ENCODE data around the gene IFNK. TPM values are rescaled to one million over a fixed set of nuclear protein-coding genes. Genes with fewer than 3 reads are reported as not detected.

IFNK gene
- polyA plus RNA-seq, 6 donors from 2014 or later, result not detected

GRCh38 chr9:27518809-27519208 is 5.3 kb upstream of the IFNK start:
- Mint-ChIP-seq H3K27ac (peak overlapping the region in 2 of 6 donors; percentile 39 to 45), H3K36me3 (peaks cover 4 to 8% of the 10 kb centered on the region in 2 donors), H3K27me3 (no peaks in the 10 kb centered on the region), H3K4me1 (peaks cover 34 to 67% (median 53%) of the 10 kb centered on the region in 3 donors), H3K9me3 (peaks cover 0 to 4% (median 0%) of the 10 kb centered on the region in 7 donors), H3K4me3 (no peak overlapping the region)
- ATAC-seq (ENCODE audit: low read depth in 2 of 2) (no peak), DNase-seq (no peak)

DNA sequence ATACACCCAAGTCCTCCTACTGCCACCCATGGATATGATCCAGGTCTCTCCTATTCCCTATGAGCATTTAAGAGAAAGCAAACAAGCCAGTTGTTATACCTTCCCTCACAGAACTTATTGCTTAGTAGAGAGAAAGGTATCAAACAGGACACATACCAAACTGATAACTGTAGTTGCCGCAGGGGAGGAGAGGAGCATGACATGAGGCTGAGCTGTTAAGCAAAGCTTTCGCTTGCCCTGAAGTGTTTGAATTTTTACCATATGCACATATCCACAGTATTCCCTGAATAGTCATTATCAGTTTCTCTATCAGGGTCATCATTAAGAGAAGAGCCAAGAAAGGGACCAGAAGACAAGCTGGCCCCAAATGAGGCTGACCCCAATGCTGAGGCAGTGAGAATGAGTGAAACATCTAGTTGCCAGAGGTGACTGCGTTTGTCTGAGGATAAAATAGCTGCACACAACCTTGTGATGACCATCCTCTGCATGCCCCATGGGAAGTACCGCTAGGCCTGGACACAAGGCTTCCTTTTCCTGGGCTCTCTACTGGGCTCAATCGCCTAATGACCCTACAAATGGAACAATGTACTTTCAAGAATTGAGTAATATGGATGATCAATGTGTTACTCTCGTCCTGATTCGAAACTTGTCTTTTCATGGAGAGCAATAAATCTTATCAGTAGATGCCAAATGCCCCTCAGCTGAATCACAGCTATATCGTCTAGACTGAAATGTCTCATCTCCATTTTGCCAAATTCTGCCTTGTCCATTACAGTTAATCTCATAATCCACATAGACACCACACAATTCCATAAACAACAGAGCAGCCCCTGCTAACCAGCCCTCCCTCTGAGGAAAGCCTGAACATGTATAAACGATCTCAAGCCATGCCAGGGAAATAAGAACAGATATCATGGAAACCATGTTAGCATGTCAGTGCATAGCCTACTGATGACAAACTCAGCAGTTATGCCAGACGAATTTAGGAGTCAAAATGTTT is 4.3 kb upstream of the IFNK start:
- ATAC-seq (ENCODE audit: low read depth in 2 of 2), result no peak
- Mint-ChIP-seq H3K27ac (peak overlapping the region in 2 of 6 donors; percentile 23 to 27), H3K36me3 (peaks cover 4 to 8% of the 10 kb centered on the region in 2 donors), H3K4me3 (no peak overlapping the region), H3K27me3 (no peaks in the 10 kb centered on the region), H3K9me3 (peaks cover 0 to 4% (median 0%) of the 10 kb centered on the region in 7 donors), H3K4me1 (peaks cover 38 to 76% (median 54%) of the 10 kb centered on the region in 3 donors)
- DNase-seq, result no peak

DNA sequence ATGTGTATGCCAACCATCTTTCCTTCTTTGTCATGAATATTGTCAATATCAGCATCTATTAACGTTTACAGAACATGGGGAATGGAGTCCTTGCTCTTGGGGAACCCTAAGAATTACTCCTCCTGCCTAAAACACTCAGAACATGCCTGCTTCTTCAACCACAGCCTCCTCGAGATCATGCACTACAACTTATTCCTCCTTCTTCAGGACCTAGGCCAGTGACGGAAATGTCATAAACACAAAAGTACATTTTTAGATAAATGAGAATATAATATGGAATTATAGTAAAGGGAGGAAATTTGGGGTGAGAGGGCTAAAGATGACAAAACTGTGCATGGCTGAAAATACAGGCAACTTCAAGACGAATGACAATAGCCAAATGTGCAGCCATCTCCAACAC is 3.1 kb upstream of the IFNK start:
- DNase-seq (no peak), ATAC-seq (ENCODE audit: low read depth in 2 of 2) (no peak)
- Mint-ChIP-seq H3K27me3 (no peaks in the 10 kb centered on the region), H3K27ac (peak overlapping the region in 1 of 6 donors; percentile 1), H3K9me3 (no peaks in the 10 kb centered on the region), H3K4me1 (peaks cover 41 to 72% (median 54%) of the 10 kb centered on the region in 3 donors), H3K4me3 (no peak overlapping the region), H3K36me3 (peaks cover 4 to 8% of the 10 kb centered on the region in 2 donors)

DNA sequence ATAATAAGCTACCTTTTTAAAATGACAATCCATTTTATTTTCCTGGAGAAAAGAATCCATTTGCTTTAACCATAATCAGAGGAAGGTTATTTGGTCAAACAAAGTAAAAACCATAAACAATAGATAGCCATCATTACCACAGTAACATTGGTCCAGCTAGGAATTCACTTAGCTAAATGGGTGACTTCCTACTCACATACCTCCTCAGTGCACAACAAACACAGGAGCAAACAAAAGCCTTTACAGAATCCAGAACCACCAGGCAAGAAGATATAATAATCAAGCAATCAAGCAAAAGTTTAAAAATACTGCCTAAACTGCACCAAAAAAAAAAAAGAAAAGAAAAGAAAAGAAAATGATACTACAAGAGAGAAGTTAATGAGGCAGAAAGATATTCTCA is 949 bp upstream of the IFNK start:
- peaks cover 0 to 8% of the 10 kb centered on the region in 2 donors for H3K36me3 Mint-ChIP-seq
- no peak for DNase-seq
- no peaks in the 10 kb centered on the region for H3K9me3 Mint-ChIP-seq
- peak overlapping the region in 2 of 6 donors; percentile 75 to 86 for H3K27ac Mint-ChIP-seq
- H3K4me1 Mint-ChIP-seq, result peaks cover 31 to 79% (median 64%) of the 10 kb centered on the region in 3 donors
- no peak for ATAC-seq (ENCODE audit: low read depth in 2 of 2)
- peak overlapping the region in 1 of 8 donors; percentile 51 for H3K4me3 Mint-ChIP-seq
- no peaks in the 10 kb centered on the region for H3K27me3 Mint-ChIP-seq

GRCh38 chr9:27527702-27528075 is 3.6 kb downstream of the IFNK start:
- no peaks in the 10 kb centered on the region for H3K36me3 Mint-ChIP-seq
- peak overlapping the region; percentile 94 to 99 (median 98) for H3K4me3 Mint-ChIP-seq
- peak overlapping the region; percentile 53 to 96 (median 95) for H3K27ac Mint-ChIP-seq
- DNase-seq (no peak), ATAC-seq (ENCODE audit: low read depth in 2 of 2) (no peak)
- H3K4me1 Mint-ChIP-seq, result peaks cover 22 to 60% (median 55%) of the 10 kb centered on the region in 3 donors
- no peaks in the 10 kb centered on the region for H3K9me3 Mint-ChIP-seq
- no peaks in the 10 kb centered on the region for H3K27me3 Mint-ChIP-seq

- peak; percentile 56 for ATAC-seq (ENCODE audit: low read depth in 2 of 2)
- Mint-ChIP-seq H3K27me3 (no peaks in the 10 kb centered on the region), H3K9me3 (no peaks in the 10 kb centered on the region), H3K4me3 (peak overlapping the region; percentile 94 to 99 (median 98)), H3K4me1 (peaks cover 19 to 62% (median 52%) of the 10 kb centered on the region in 3 donors), H3K36me3 (no peaks in the 10 kb centered on the region), H3K27ac (peak overlapping the region; percentile 95 to 98 (median 96))
- DNase-seq, result peak; percentile 61
Measured at GRCh38 chr9:27528076-27528885, 4.2 kb downstream of the IFNK start.

GRCh38 chr9:27528886-27529315 is 4.8 kb downstream of the IFNK start:
- H3K4me1 Mint-ChIP-seq, result peaks cover 22 to 56% (median 54%) of the 10 kb centered on the region in 3 donors
- H3K4me3 Mint-ChIP-seq, result peak overlapping the region; percentile 94 to 99 (median 98)
- DNase-seq (peak; percentile 68), ATAC-seq (ENCODE audit: low read depth in 2 of 2) (peak; percentile 68 to 71)
- no peaks in the 10 kb centered on the region for H3K9me3 Mint-ChIP-seq
- H3K36me3 Mint-ChIP-seq, result no peaks in the 10 kb centered on the region
- no peaks in the 10 kb centered on the region for H3K27me3 Mint-ChIP-seq
- H3K27ac Mint-ChIP-seq, result peak overlapping the region; percentile 95 to 98 (median 96)

GRCh38 chr9:27529316-27530278 is 5.5 kb downstream of the IFNK start, which contains the start of gene MOB3B:
TSS of gene MOB3B (minus strand) at chr9:27529814. CDS start at chr9:27455550, 74,264 bp downstream.
- Mint-ChIP-seq H3K4me1 (peaks cover 24 to 55% (median 54%) of the 10 kb centered on the region in 3 donors), H3K4me3 (peak within 1 kb of the TSS; percentile 94 to 99 (median 98)), H3K27me3 (no peaks in the 10 kb centered on the region), H3K36me3 (no peaks in the 10 kb centered on the region), H3K9me3 (no peaks in the 10 kb centered on the region), H3K27ac (peak within 1 kb of the TSS; percentile 95 to 98 (median 96))
- DNase-seq (peak; percentile 81), ATAC-seq (ENCODE audit: low read depth in 2 of 2) (peak; percentile 72)

GRCh38 chr9:27530915-27531755 is 7.0 kb downstream of the IFNK start:
- Mint-ChIP-seq H3K9me3 (no peaks in the 10 kb centered on the region), H3K4me1 (peaks cover 19 to 50% (median 45%) of the 10 kb centered on the region in 3 donors), H3K36me3 (no peaks in the 10 kb centered on the region), H3K27ac (peak overlapping the region in 2 of 6 donors; percentile 14 to 57), H3K4me3 (peak overlapping the region in 1 of 8 donors; percentile 96), H3K27me3 (no peaks in the 10 kb centered on the region)
- ATAC-seq (ENCODE audit: low read depth in 2 of 2) (no peak), DNase-seq (no peak)

DNA sequence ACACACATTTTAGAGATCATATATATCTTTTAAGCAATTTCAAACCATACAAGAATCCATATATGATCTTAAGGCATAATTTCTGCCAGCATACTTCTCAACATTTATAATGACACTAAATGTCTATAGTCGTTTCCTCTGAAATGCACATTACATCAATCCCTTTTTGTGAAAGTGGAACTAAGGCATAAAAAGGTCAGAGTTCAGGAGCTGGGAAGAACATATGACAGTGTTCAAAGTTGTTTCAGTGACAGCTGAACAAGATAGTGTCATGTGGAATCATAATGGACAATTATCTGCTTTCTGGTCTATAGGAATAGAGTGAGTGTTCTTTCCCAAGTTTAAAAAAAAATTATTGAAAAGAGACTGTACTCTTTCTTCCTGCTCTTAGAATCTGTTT is 8.0 kb downstream of the IFNK start:
- peak overlapping the region in 1 of 8 donors; percentile 51 for H3K4me3 Mint-ChIP-seq
- H3K9me3 Mint-ChIP-seq, result no peaks in the 10 kb centered on the region
- no peaks in the 10 kb centered on the region for H3K27me3 Mint-ChIP-seq
- ATAC-seq (ENCODE audit: low read depth in 2 of 2) (no peak), DNase-seq (no peak)
- H3K36me3 Mint-ChIP-seq, result no peaks in the 10 kb centered on the region
- no peak overlapping the region for H3K27ac Mint-ChIP-seq
- H3K4me1 Mint-ChIP-seq, result peaks cover 19 to 41% (median 36%) of the 10 kb centered on the region in 3 donors

- peaks cover 19 to 29% (median 24%) of the 10 kb centered on the region in 3 donors for H3K4me1 Mint-ChIP-seq
- peak overlapping the region in 1 of 8 donors; percentile 51 for H3K4me3 Mint-ChIP-seq
- DNase-seq (no peak), ATAC-seq (ENCODE audit: low read depth in 2 of 2) (no peak)
- H3K36me3 Mint-ChIP-seq, result no peaks in the 10 kb centered on the region
- H3K27me3 Mint-ChIP-seq, result no peaks in the 10 kb centered on the region
- H3K9me3 Mint-ChIP-seq, result no peaks in the 10 kb centered on the region
- no peak overlapping the region for H3K27ac Mint-ChIP-seq
Measured at GRCh38 chr9:27533311-27533710, 9.2 kb downstream of the IFNK start.
